SK-N-MC (cell line): ENCODE measurements around the gene ACER3.
"Not testable (repeated sequence)": the region's sequence is repeated elsewhere in the genome, so short reads cannot be mapped to it uniquely, and the experiment has no call there.

ENCODE experiments used
- DNase-seq: peaks from one replicate; pipeline ENCODE4 v3.0.0-alpha.2; 2011; ENCODE audit warnings: low read depth, low spot score
- H3K27ac ChIP-seq: fragments of 200-600 bp; sonication (generic); 2 replicates; pipeline ENCODE4 v1.5.1; 2016; ENCODE audit warnings: mixed run types
- H3K36me3 ChIP-seq: fragments of 200-600 bp; sonication (generic); 2 replicates; pipeline ENCODE4 v1.6.1; 2017; ENCODE audit warnings: antibody characterized with exemption, low read length, mixed read lengths; ENCODE audit not compliant: insufficient read depth
- H3K4me3 ChIP-seq: fragments of 200-600 bp; sonication (generic); 2 replicates; pipeline ENCODE4 v1.5.1; 2016
- H3K9ac ChIP-seq: fragments of 200-600 bp; sonication (generic); 2 replicates; pipeline ENCODE4 v1.8.0; 2017; ENCODE audit warnings: mixed run types, mixed read lengths; ENCODE audit not compliant: insufficient read length
- H3K9me3 ChIP-seq: fragments of 200-600 bp; sonication (generic); 2 replicates; pipeline ENCODE4 v1.6.1; 2017; ENCODE audit warnings: low read depth, mild to moderate bottlenecking, antibody characterized with exemption, low read length, moderate library complexity, mixed read lengths
- EZH2 ChIP-seq: fragments of 200-600 bp; sonication (generic); IDR thresholded peaks from one replicate; pipeline ENCODE4 v1.6.1; 2017; ENCODE audit warnings: antibody characterized with exemption
- FOXP2 ChIP-seq: optimal IDR thresholded peaks from 2 replicates; pipeline ENCODE3; 2011; ENCODE audit warnings: mild to moderate bottlenecking, moderate library complexity; ENCODE audit not compliant: insufficient read depth; ENCODE audit errors: extremely low read length, control extremely low read depth
- POLR2AphosphoS5 ChIP-seq: IDR thresholded peaks from 2 replicates; pipeline ENCODE4 v1.6.1; 2012; ENCODE audit warnings: mild to moderate bottlenecking, low read depth, low read length, borderline replicate concordance

ACER3 gene

GRCh38 chr11:77009533-77010160, 148.9 kb downstream of the ACER3 start:
- H3K27ac ChIP-seq: no peak overlapping the region
- H3K9me3 ChIP-seq: no peaks in the 10 kb centered on the region
- no peak overlapping the region for H3K4me3 ChIP-seq
- TF ChIP-seq FOXP2 (no peak), EZH2 (no peak), POLR2AphosphoS5 (no peak)
- no peak overlapping the region for H3K9ac ChIP-seq
- no peak for DNase-seq
- no peaks in the 10 kb centered on the region for H3K36me3 ChIP-seq

DNA sequence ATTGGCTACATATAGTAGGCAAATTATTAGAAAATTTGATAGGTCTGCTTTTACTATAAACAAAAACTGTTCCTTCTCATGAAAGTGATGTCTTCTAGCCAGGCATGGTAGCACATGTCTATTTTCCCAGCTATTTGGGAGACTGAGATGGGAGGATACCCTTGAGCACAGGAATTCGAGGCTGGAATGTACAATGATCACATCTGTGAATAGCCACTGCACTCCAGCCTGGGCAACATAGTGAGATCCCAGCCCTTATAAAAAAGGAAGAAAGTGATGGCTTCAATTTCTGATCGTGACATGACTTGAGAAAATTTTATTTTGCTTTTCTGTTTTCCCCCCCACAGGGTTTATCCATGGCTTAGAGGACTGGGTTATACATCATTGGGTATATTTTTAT, 154.0 kb downstream of the ACER3 start:
- Histone ChIP-seq H3K9me3 (no peaks in the 10 kb centered on the region), H3K36me3 (no peaks in the 10 kb centered on the region), H3K9ac (no peak overlapping the region), H3K27ac (no peak overlapping the region), H3K4me3 (no peak overlapping the region)
- no peak for TF ChIP-seq FOXP2
- no peak for TF ChIP-seq EZH2
- TF ChIP-seq POLR2AphosphoS5: no peak
- DNase-seq: no peak

DNA sequence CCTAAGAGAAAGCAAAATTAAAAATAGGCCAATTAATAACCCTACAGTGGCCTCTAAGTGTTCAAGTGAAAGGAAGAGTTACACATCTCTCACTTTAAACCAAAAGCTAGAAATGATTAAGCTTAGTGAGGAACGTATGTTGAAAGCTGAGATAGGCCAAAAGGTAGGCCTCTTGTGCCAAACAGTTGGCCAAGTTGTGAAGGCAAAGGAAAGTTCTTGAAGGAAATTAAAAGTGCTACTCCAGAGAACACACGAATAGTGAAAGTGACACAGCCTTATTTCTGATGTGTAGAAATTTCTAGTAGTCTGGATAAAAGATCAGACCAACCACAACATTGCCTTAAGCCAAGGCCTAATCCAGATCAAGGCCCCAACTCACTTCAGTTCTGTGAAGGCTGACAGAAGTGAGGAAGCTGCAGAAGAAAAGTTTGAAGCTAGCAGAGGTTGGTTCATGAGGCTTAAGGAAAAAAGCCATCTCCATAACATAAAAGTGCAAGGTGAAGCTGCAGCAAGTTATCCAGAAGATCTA, 157.7 kb downstream of the ACER3 start:
- not testable (repeated sequence) for H3K27ac ChIP-seq, H3K4me3 ChIP-seq, H3K9me3 ChIP-seq, H3K36me3 ChIP-seq, H3K9ac ChIP-seq, DNase-seq

DNA sequence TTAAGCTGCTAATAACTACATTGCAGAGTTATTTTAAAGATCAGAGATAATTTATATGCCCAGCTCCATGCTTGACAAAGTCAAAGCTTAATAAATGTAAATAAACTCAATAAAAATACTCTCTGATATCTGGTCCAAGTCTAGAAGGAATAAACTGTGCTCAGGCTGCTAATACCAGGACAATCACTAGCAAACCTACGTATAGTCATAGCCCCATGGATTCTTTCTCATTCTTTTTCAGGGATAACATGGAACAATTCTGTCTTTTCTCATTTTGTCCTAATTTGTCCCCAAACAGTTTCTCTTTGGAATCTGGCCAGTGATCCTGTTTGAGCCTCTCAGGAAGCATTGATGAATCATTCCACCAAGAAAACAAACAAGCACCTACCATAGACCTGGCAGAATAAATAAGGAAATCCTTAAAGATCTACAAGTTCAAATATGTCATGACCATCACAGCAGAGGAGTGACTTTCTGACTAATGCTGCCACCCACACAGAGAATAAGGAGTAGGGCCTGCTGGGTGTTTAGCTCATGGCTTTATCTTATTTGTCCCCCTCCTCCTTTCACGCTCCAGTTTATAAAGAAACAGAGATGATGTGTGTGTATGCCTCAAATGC, 159.4 kb downstream of the ACER3 start:
- no peak for DNase-seq
- H3K36me3 ChIP-seq: no peaks in the 10 kb centered on the region
- TF ChIP-seq EZH2 (no peak), FOXP2 (no peak), POLR2AphosphoS5 (no peak)
- no peak overlapping the region for H3K9ac ChIP-seq
- no peak overlapping the region for H3K4me3 ChIP-seq
- no peaks in the 10 kb centered on the region for H3K9me3 ChIP-seq
- H3K27ac ChIP-seq: no peak overlapping the region

DNA sequence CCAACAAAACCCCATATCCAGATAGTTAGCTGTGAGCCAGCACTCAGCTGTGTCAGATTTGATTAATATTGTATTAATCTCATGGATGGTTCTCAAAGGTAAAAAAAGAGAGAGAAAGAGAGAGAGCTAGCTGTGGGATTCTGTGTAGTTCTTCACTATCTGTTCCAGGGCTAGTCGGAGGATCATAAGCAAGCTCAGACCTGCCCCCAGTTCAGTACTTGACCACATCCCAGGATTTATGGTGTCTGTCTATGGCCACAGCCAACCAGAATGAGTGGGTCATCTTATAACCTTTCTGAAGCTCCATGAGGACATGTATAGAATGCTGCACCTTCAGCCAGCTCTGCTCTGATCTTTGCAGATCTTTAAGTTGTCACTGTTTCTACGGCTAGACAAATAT, 160.0 kb downstream of the ACER3 start:
- no peak for DNase-seq
- H3K36me3 ChIP-seq: no peaks in the 10 kb centered on the region
- H3K4me3 ChIP-seq: no peak overlapping the region
- H3K9me3 ChIP-seq: no peaks in the 10 kb centered on the region
- no peak overlapping the region for H3K9ac ChIP-seq
- TF ChIP-seq POLR2AphosphoS5 (no peak), EZH2 (no peak), FOXP2 (no peak)
- no peak overlapping the region for H3K27ac ChIP-seq

- H3K9me3 ChIP-seq: no peaks in the 10 kb centered on the region
- no peak overlapping the region for H3K4me3 ChIP-seq
- no peaks in the 10 kb centered on the region for H3K36me3 ChIP-seq
- H3K9ac ChIP-seq: no peak overlapping the region
- no peak for TF ChIP-seq FOXP2
- TF ChIP-seq POLR2AphosphoS5: no peak
- TF ChIP-seq EZH2: no peak
- no peak for DNase-seq
- H3K27ac ChIP-seq: no peak overlapping the region
Measured at GRCh38 chr11:77024745-77025144, 164.0 kb downstream of the ACER3 start.

GRCh38 chr11:77026221-77026620, 165.5 kb downstream of the ACER3 start:
- TF ChIP-seq POLR2AphosphoS5 (no peak), FOXP2 (no peak), EZH2 (no peak)
- no peaks in the 10 kb centered on the region for H3K9me3 ChIP-seq
- H3K36me3 ChIP-seq: no peaks in the 10 kb centered on the region
- H3K4me3 ChIP-seq: no peak overlapping the region
- no peak for DNase-seq
- H3K9ac ChIP-seq: no peak overlapping the region
- no peak overlapping the region for H3K27ac ChIP-seq

GRCh38 chr11:77026743-77027142, 166.0 kb downstream of the ACER3 start:
- TF ChIP-seq POLR2AphosphoS5 (no peak), FOXP2 (no peak), EZH2 (no peak)
- Histone ChIP-seq H3K9ac (no peak overlapping the region), H3K27ac (no peak overlapping the region)

DNA sequence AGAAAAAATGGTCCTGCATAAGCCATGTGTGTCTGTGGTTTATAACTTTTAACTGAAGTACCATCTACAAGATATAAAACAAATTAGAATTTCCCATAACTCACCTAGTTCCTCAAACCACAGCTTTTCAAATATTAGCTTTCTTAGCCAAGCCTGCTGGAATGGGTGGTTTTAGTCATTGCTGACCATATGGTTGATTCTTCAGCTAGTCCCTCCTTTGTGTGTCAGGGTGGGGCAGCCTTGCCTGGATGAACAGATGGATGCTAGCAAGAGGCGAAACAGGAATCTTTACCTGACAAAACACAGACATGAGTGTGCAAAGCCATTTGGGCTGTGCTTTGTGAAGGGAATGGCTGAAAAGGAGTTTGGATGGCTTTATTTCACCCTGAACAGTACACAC, 166.6 kb downstream of the ACER3 start:
- no peak for TF ChIP-seq FOXP2
- TF ChIP-seq EZH2: no peak
- DNase-seq: no peak
- Histone ChIP-seq H3K9me3 (no peaks in the 10 kb centered on the region), H3K27ac (no peak overlapping the region), H3K4me3 (no peak overlapping the region), H3K36me3 (no peaks in the 10 kb centered on the region), H3K9ac (no peak overlapping the region)

More at GRCh38 chr11:77026743-77027142, 166.0 kb downstream of the ACER3 start:
- DNase-seq: no peak
- Histone ChIP-seq H3K4me3 (no peak overlapping the region), H3K9me3 (no peaks in the 10 kb centered on the region), H3K36me3 (no peaks in the 10 kb centered on the region)
